Sigmoid colon (tissue), 4 donors: Measurements from ENCODE around the gene CARMIL3.

ENCODE experiments used
- CTCF ChIP-seq, 4 experiments: fragments of 450-650 bp in 3 of 4; fragments of 200-600 bp in 1 of 4; IDR thresholded peaks; one replicate each; pipeline ENCODE4 v1.5.1; 2016 to 2019; ENCODE audit warnings: antibody characterized with exemption in 4 of 4, mild to moderate bottlenecking in 3 of 4, moderate library complexity in 2 of 4
- EP300 ChIP-seq, 4 donors: sonication (generic); formaldehyde crosslinking; IDR thresholded peaks; one replicate each; pipeline ENCODE4 v1.6.1; 2017; ENCODE audit warnings: antibody characterized with exemption in 4 of 4
- POLR2A ChIP-seq, 2 donors: fragments of 450-650 bp; IDR thresholded peaks; one replicate each; pipeline ENCODE4 v1.6.1; 2016; ENCODE audit warnings: antibody characterized with exemption in 2 of 2, mild to moderate bottlenecking in 2 of 2, moderate library complexity in 2 of 2
- POLR2AphosphoS5 ChIP-seq, 4 donors: sonication (generic); formaldehyde crosslinking; IDR thresholded peaks; one replicate each; pipeline ENCODE4 v1.6.1; 2017; ENCODE audit warnings: antibody characterized with exemption in 4 of 4

- TF ChIP-seq CTCF (IDR thresholded peaks at IDR 0.05) (no peak), POLR2A (IDR thresholded peaks at IDR 0.05) (no peak), EP300 (IDR thresholded peaks at IDR 0.05) (no peak), POLR2AphosphoS5 (IDR thresholded peaks at IDR 0.05) (no peak)
These were observed 1.9 kb downstream of the CARMIL3 start for GRCh38 chr14:24053548-24054323.
